HEK293T (cell line): ENCODE data around the gene HNRNPAB.

Experiments
- HDGF ChIP-seq: fragments of 450-650 bp; IDR thresholded peaks from 2 replicates; pipeline ENCODE4 v1.6.1; 2017; ENCODE audit warnings: antibody characterized with exemption, borderline replicate concordance
- SP1 ChIP-seq: fragments of 450-650 bp; IDR thresholded peaks from 2 replicates; pipeline ENCODE4 v1.6.1; 2017

DNA sequence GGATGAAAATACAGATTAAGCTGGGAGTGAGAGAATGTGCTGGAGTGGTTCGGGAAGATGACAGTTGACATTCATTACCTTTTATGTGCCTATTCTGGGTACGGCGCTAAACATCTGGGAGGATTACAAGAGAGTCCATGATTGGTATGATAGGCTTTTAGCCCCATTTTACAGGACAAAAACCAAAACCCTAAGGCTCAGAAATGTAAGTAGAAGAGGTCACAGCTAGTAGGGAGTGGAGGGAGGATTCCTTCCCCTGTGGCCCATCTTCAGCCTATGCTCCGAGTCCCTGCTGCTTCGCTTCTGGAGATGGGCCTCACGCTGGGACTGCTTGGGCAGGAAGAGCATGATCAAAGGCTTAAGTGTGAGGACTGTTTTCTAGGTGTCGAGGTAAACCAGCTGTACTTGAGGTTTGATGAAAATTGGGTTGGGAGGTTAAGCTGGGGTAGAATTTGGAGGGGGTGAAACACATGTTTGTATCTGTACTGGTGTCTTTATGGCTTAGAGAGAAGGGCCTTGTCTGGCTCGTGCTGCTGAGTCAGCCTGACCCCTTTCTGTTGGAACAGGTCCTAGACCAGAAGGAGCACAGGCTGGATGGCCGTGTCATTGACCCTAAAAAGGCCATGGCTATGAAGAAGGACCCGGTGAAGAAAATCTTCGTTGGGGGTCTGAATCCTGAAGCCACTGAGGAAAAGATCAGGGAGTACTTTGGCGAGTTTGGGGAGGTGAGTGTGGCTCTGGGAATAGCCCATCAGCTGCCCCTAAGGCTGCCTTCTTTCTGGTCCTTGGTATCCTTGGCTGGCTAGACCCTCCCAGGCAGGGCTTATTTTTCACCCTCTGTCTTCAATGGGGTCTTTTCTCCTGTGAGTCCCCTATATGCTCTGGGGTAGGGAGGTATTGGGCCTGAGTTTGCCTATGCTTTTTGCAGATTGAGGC lies 2.1 kb downstream of the HNRNPAB start:
- no peak for TF ChIP-seq SP1
- no peak for TF ChIP-seq HDGF
